ENCODE measurements around the gene COL20A1.
"Not testable (repeated sequence)": the region's sequence is repeated elsewhere in the genome, so short reads cannot be mapped to it uniquely, and the experiment has no call there.

The COL20A1 gene

DNA sequence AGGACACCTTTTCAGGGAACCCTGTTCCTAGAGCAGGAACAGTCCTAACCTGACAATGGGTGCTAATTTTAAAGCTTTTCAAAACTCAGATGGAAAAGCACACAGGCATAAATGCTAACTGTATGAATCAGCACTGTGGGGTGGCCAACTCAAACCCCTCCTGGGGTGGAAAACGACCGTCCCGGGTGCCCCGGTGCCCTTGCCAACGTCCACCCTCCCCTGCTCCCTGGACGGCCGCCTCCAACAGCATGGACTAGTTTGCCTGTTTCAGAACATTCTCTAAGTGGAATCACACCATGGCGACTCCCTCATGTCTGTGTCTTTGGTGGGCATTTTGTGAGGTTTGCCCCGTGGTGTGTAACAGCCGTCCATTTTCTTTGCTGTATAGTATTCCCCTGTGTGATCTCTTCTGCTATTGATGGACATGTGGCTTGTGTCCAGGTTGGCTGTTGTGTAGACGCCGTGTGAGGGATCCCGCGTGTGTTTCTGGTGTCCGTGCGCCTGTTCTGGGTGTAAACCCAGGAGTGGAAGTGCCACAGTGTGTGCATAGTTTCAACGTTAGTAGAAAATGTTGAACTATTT is 5.8 kb downstream of the COL20A1 start:
- H3K4me3 ChIP-seq (ENCODE audit: low read depth, low read length), result no peak overlapping the region
- no peak for DNase-seq (ENCODE audit: low read depth)
- TF ChIP-seq, protein P1, sequence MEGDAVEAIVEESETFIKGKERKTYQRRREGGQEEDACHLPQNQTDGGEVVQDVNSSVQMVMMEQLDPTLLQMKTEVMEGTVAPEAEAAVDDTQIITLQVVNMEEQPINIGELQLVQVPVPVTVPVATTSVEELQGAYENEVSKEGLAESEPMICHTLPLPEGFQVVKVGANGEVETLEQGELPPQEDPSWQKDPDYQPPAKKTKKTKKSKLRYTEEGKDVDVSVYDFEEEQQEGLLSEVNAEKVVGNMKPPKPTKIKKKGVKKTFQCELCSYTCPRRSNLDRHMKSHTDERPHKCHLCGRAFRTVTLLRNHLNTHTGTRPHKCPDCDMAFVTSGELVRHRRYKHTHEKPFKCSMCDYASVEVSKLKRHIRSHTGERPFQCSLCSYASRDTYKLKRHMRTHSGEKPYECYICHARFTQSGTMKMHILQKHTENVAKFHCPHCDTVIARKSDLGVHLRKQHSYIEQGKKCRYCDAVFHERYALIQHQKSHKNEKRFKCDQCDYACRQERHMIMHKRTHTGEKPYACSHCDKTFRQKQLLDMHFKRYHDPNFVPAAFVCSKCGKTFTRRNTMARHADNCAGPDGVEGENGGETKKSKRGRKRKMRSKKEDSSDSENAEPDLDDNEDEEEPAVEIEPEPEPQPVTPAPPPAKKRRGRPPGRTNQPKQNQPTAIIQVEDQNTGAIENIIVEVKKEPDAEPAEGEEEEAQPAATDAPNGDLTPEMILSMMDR (IDR thresholded peaks at IDR 0.05; ENCODE audit: control insufficient read depth, extremely low read depth, insufficient read depth), result no peak

DNA sequence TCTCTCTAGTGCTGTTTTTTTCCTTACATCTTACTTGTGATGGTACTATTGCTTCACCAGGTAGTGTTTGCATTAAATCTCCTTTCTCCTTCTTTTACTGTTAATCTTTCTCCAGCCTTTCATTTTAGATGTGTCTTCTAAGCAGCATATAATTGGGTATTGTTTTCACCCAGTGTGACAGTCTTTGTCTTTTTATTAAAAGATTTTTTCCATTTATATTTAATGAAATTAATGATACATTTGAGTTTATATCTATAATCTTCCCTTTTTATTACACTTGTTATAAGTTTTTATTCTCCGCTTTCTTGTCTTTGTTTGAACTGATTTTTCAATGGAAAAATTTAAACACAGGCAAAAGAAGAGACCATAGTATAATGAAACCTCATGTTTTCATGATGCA is 8.7 kb downstream of the COL20A1 start:
- no peak for DNase-seq (ENCODE audit: low read depth)
- no peak overlapping the region for H3K4me3 ChIP-seq (ENCODE audit: low read depth, low read length)
- TF ChIP-seq, protein P1 (IDR thresholded peaks at IDR 0.05; ENCODE audit: control insufficient read depth, extremely low read depth, insufficient read depth), result no peak

DNA sequence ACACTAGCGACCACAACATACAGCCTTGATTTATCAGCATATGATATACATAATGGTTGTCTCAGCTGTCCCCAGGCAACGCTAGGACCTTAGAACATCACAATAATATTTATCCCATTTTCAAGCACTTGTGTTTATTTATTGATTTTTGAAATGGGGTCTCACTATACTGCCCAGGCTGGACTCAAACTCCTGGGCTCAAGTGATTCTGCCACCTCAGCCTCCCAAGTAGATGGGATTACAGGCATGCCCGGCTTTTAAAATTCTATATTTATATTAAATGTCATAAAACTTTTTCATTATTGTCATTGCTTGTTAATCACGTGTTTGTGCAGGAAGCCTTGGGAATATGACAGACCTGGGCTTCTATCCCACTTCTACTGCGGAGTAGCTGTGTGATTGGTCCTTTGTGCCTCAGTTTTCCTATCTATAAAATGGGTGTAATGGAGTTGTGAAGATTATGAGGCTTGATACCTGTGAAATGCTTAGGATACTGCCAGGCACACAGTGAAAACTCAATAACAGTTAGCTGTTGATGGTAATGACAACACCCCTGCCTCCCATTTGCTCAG is 10.2 kb downstream of the COL20A1 start:
- TF ChIP-seq, protein P1 (IDR thresholded peaks at IDR 0.05; ENCODE audit: control insufficient read depth, extremely low read depth, insufficient read depth), result no peak
- no peak for DNase-seq (ENCODE audit: low read depth)
- no peak overlapping the region for H3K4me3 ChIP-seq (ENCODE audit: low read depth, low read length)

DNA sequence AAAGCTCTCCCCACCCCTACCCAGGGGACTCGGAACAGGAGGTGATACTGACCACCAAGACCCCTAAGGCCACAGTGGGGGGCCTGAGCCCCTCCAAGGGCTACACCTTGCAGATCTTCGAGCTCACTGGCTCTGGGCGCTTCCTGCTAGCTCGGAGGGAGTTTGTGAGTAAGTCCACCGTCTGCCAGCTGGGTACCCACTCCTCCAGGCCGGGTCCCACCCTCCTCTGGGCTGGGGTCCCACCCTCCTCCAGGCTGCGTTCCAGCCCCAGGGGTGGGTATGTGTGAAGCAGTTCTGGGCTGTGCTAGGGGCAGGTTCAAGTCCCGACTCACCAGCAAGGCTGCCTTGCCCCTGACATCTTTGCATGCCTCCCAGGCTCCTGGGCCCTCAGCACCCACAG is 12.4 kb downstream of the COL20A1 start:
- no peak overlapping the region for H3K4me3 ChIP-seq (ENCODE audit: low read depth, low read length)
- no peak for DNase-seq (ENCODE audit: low read depth)
- TF ChIP-seq, protein P1 (IDR thresholded peaks at IDR 0.05; ENCODE audit: control insufficient read depth, extremely low read depth, insufficient read depth), result no peak

DNA sequence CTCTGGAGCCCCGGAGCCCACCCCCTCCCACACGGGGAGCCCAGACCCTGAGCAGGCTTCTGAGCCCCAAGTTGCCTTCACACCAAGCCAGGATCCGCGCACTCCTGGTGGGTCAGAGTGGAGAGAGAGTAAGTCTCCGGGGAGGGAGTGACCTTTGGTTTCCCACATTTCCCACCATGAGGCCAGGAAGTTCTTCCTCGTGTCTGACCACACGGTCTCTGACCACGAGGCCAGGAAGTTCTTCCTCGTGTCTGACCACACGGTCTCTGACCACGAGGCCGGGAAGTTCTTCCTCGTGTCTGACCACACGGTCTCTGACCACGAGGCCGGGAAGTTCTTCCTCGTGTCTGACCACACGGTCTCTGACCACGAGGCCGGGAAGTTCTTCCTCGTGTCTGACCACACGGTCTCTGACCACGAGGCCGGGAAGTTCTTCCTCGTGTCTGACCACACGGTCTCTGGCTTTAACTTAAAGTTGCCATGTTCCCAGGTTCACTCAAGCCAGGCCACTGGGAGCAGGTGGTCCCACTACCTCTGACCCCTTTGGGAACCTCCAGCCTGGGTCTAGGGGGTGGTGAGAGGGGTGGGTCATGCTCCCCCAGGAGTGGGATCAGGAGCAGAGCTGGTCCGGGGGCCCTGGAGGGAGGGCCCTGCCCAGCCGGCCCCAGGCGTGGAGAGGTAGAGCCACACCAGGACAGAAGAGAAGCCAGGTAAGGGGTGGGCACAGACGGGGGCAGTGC is 13.1 kb downstream of the COL20A1 start:
- not testable (repeated sequence) for H3K4me3 ChIP-seq (ENCODE audit: low read depth, low read length); DNase-seq (ENCODE audit: low read depth)

DNA sequence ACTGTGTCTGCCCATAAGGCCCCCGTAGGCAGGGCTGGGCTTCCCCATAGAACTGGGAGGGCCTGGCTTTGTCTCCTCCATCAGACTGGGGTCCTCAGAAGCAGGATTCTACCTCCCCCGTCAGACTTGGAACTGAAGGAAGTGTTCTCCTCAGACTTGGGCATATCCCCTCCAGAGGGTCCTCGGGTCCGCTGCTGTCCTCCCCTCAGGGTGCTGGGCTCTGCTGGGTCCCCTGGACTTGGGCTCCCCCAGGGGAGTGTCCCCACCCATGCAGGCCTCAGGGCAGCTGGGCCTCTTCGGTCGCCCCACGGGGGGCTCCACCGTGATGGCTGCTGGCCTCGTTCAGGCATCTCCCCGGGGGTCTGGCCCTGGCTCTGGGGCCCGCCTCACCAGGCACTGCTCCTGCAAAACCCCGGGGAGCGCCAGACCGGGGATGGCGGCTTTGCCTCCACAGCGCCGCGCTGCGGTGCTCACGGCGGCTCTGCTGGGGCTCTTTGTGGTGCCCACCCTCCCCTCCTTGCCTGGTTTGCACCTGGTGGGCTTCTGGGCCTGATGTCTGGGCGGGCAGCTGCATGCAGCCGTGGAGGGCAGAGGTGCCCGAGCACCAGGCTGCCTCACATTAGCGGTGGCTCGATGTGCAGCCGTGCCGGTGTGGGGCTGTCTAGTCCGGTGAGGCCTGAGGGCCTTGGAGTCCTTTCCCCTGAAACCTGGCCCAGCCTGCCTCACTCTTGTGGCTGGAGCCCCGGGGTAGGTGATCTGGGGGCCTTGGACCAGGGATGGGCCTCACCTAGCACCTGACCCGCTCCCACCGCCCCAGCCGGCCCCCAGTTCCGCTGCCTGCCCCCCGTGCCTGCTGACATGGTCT is 13.9 kb downstream of the COL20A1 start:
- no peak overlapping the region for H3K4me3 ChIP-seq (ENCODE audit: low read depth, low read length)
- no peak for DNase-seq (ENCODE audit: low read depth)
- TF ChIP-seq, protein P1 (IDR thresholded peaks at IDR 0.05; ENCODE audit: control insufficient read depth, extremely low read depth, insufficient read depth), result no peak
